HEK293T (cell line): Measurements from ENCODE around the gene HEG1.

ENCODE experiments used
- CTCF ChIA-PET: fragments of 350-600 bp; formaldehyde crosslinking; extraction: SDS; loops from one replicate; lab custom pipeline; 2021; ENCODE audit warnings: antibody characterized with exemption, inconsistent platforms; lab: Yijun Ruan, JAX
- POLR2A ChIA-PET: fragments of 350-600 bp; formaldehyde crosslinking; extraction: SDS; loops from one replicate; lab custom pipeline; 2020; ENCODE audit warnings: antibody characterized with exemption, inconsistent platforms; lab: Yijun Ruan, JAX
- DNase-seq: peaks from one replicate; pipeline ENCODE4 v3.0.0; 2012; ENCODE audit warnings: mixed read lengths; ENCODE audit errors: extremely low spot score
- ARNT ChIP-seq: fragments of 450-650 bp; IDR thresholded peaks from 2 replicates; pipeline ENCODE4 v1.6.1; 2017; ENCODE audit warnings: mild to moderate bottlenecking
- BHLHE40 ChIP-seq: fragments of 450-650 bp; IDR thresholded peaks from 2 replicates; pipeline ENCODE4 v1.6.1; 2016; ENCODE audit warnings: mild to moderate bottlenecking, moderate library complexity, borderline replicate concordance
- CTBP1 ChIP-seq: fragments of 450-650 bp; IDR thresholded peaks from 2 replicates; pipeline ENCODE4 v1.6.1; 2016; ENCODE audit warnings: borderline replicate concordance
- ELF4 ChIP-seq: fragments of 450-650 bp; IDR thresholded peaks from 2 replicates; pipeline ENCODE4 v1.6.1; 2017; ENCODE audit warnings: antibody characterized with exemption
- FOXA1 ChIP-seq: fragments of 450-650 bp; IDR thresholded peaks from 2 replicates; pipeline ENCODE4 v1.6.1; 2016; ENCODE audit warnings: mild to moderate bottlenecking
- FOXK2 ChIP-seq: fragments of 450-650 bp; IDR thresholded peaks from 2 replicates; pipeline ENCODE4 v1.6.1; 2016; ENCODE audit warnings: mild to moderate bottlenecking
- FOXM1 ChIP-seq: fragments of 450-650 bp; IDR thresholded peaks from 2 replicates; pipeline ENCODE4 v1.6.1; 2017; ENCODE audit warnings: mild to moderate bottlenecking, borderline replicate concordance
- HDGF ChIP-seq: fragments of 450-650 bp; IDR thresholded peaks from 2 replicates; pipeline ENCODE4 v1.6.1; 2017; ENCODE audit warnings: antibody characterized with exemption, borderline replicate concordance
- L3MBTL2 ChIP-seq: fragments of 450-650 bp; conservative IDR thresholded peaks from 2 replicates; pipeline ENCODE4 v1.6.1; 2016; ENCODE audit warnings: mild to moderate bottlenecking
- LEF1 ChIP-seq: fragments of 450-650 bp; IDR thresholded peaks from 2 replicates; pipeline ENCODE4 v1.6.1; 2017; ENCODE audit warnings: mild to moderate bottlenecking, borderline replicate concordance
- NFRKB ChIP-seq: fragments of 450-650 bp; IDR thresholded peaks from 2 replicates; pipeline ENCODE4 v1.6.1; 2016; ENCODE audit warnings: mild to moderate bottlenecking, moderate library complexity
- PKNOX1 ChIP-seq: fragments of 450-650 bp; IDR thresholded peaks from 2 replicates; pipeline ENCODE4 v1.6.1; 2016
- SP1 ChIP-seq: fragments of 450-650 bp; IDR thresholded peaks from 2 replicates; pipeline ENCODE4 v1.6.1; 2017
- SUZ12 ChIP-seq: fragments of 450-650 bp; IDR thresholded peaks from 2 replicates; pipeline ENCODE4 v1.6.1; 2016; ENCODE audit warnings: mild to moderate bottlenecking
- TARDBP ChIP-seq: fragments of 450-650 bp; IDR thresholded peaks from 2 replicates; pipeline ENCODE4 v1.6.1; 2016
- ZNF384 ChIP-seq: fragments of 450-650 bp; IDR thresholded peaks from 2 replicates; pipeline ENCODE4 v1.6.1; 2016

Gene HEG1

GRCh38 chr3:125008766-125009165, 47.0 kb downstream of the HEG1 start:
- no peak for TF ChIP-seq FOXA1
- no peak for TF ChIP-seq L3MBTL2
- TF ChIP-seq CTBP1: no peak
- no peak for TF ChIP-seq TARDBP
- TF ChIP-seq ZNF384: no peak
- TF ChIP-seq HDGF: no peak
- TF ChIP-seq FOXK2: no peak
- TF ChIP-seq ARNT: no peak
- no peak for TF ChIP-seq ELF4
- TF ChIP-seq NFRKB: no peak
- no peak for TF ChIP-seq PKNOX1
- no peak for TF ChIP-seq LEF1
- no peak for TF ChIP-seq BHLHE40
- no peak for TF ChIP-seq SUZ12
- no peak for TF ChIP-seq SP1
- TF ChIP-seq FOXM1: no peak
- CTCF ChIA-PET: no interaction called here
- no peak for DNase-seq
- POLR2A ChIA-PET: no interaction called here

- POLR2A ChIA-PET: no interaction called here
- CTCF ChIA-PET: no interaction called here
- no peak for DNase-seq
- no peak for TF ChIP-seq LEF1
- no peak for TF ChIP-seq SUZ12
- TF ChIP-seq FOXA1: no peak
- no peak for TF ChIP-seq FOXK2
- TF ChIP-seq SP1: no peak
- TF ChIP-seq ZNF384: no peak
- TF ChIP-seq HDGF: no peak
Measured at GRCh38 chr3:125006291-125006731, 49.5 kb downstream of the HEG1 start.

- DNase-seq: no peak
- ChIA-PET CTCF (no interaction called here), POLR2A (no interaction called here)
- TF ChIP-seq FOXM1 (no peak), SP1 (no peak), ZNF384 (no peak), L3MBTL2 (no peak), NFRKB (no peak), HDGF (no peak)
Measured at GRCh38 chr3:125005676-125006075, 50.1 kb downstream of the HEG1 start.

GRCh38 chr3:125005222-125005621, 50.6 kb downstream of the HEG1 start:
- CTCF ChIA-PET: no interaction called here
- TF ChIP-seq SP1: no peak
- TF ChIP-seq NFRKB: no peak
- TF ChIP-seq FOXA1: no peak
- no peak for TF ChIP-seq HDGF
- TF ChIP-seq LEF1: no peak
- no peak for TF ChIP-seq PKNOX1
- no peak for TF ChIP-seq FOXM1
- no peak for TF ChIP-seq ELF4
- TF ChIP-seq TARDBP: no peak
- no peak for TF ChIP-seq SUZ12
- no peak for TF ChIP-seq L3MBTL2
- no peak for TF ChIP-seq ZNF384
- no peak for TF ChIP-seq CTBP1
- no peak for TF ChIP-seq ARNT
- TF ChIP-seq FOXK2: no peak
- TF ChIP-seq BHLHE40: no peak
- DNase-seq: no peak
- POLR2A ChIA-PET: no interaction called here

GRCh38 chr3:125003859-125004595, 51.8 kb downstream of the HEG1 start:
- POLR2A ChIA-PET: no interaction called here
- CTCF ChIA-PET: no interaction called here
- DNase-seq: no peak
- TF ChIP-seq BHLHE40 (no peak), HDGF (no peak), SUZ12 (no peak), NFRKB (no peak), CTBP1 (no peak), ZNF384 (no peak), ELF4 (no peak), SP1 (no peak), L3MBTL2 (no peak), LEF1 (no peak), ARNT (no peak), FOXM1 (no peak), FOXK2 (no peak), PKNOX1 (no peak), FOXA1 (no peak), TARDBP (no peak)

- CTCF ChIA-PET: no interaction called here
- DNase-seq: no peak
- POLR2A ChIA-PET: interaction anchor here (1.0 kb wide), 1 partner anchor 273 kb away, joined by 3 read pairs; the partner anchor contains the start of gene UMPS
- TF ChIP-seq BHLHE40: no peak
- TF ChIP-seq SUZ12: no peak
- no peak for TF ChIP-seq L3MBTL2
Measured at GRCh38 chr3:125003369-125003853, 52.4 kb downstream of the HEG1 start.
